Endothelial cell (in vitro differentiated cells): Measurements from ENCODE around the gene NECTIN1. TPM values are rescaled to one million over a fixed set of nuclear protein-coding genes. Genes with fewer than 3 reads are reported as not detected.

Experiments used
- DNase-seq: peaks from one replicate; pipeline ENCODE4 v3.0.0; 2021; ENCODE audit warnings: low spot score
- H3K27ac Mint-ChIP-seq: one replicate; pipeline ENCODE4 v1.8.0; 2021; ENCODE audit warnings: mixed read lengths, inconsistent platforms; ENCODE audit not compliant: unreplicated experiment
- H3K27me3 Mint-ChIP-seq: one replicate; pipeline ENCODE4 v1.8.0; 2021; ENCODE audit warnings: mild to moderate bottlenecking, moderate library complexity, mixed read lengths, inconsistent platforms; ENCODE audit not compliant: unreplicated experiment
- H3K36me3 Mint-ChIP-seq: one replicate; pipeline ENCODE4 v1.8.0; 2021; ENCODE audit warnings: mild to moderate bottlenecking, low read depth, mixed read lengths, inconsistent platforms; ENCODE audit not compliant: unreplicated experiment
- H3K4me1 Mint-ChIP-seq: one replicate; pipeline ENCODE4 v1.8.0; 2021; ENCODE audit warnings: mild to moderate bottlenecking, mixed read lengths, inconsistent platforms; ENCODE audit not compliant: unreplicated experiment
- H3K4me3 Mint-ChIP-seq: one replicate; pipeline ENCODE4 v1.8.0; 2021; ENCODE audit warnings: mild to moderate bottlenecking, mixed read lengths, inconsistent platforms; ENCODE audit not compliant: unreplicated experiment
- H3K9me3 Mint-ChIP-seq: one replicate; pipeline ENCODE4 v1.8.0; 2021; ENCODE audit warnings: mixed read lengths, inconsistent platforms; ENCODE audit not compliant: unreplicated experiment
- total RNA-seq: library from RNA; stranded (reverse); fragmentation: NEBNext Ultra II Directional; extraction: Animal tissue kit (Norgen Biotek cat#: 25700); gene quantifications from one replicate; pipeline ENCODE4 v1.2.1, GENCODE V29; 2021; ENCODE audit not compliant: unreplicated experiment
- TF ChIP-seq, protein P1 (sequence below): fragments of 200-600 bp; sonication (generic); IDR thresholded peaks from one replicate; pipeline ENCODE4 v1.5.0; 2021; ENCODE audit warnings: antibody characterized with exemption; ENCODE audit not compliant: unreplicated experiment

The NECTIN1 gene
- total RNA-seq, 1 donor from 2014 or later: 17.9 TPM

GRCh38 chr11:119689302-119689701 lies 39.7 kb downstream of the NECTIN1 start:
- TF ChIP-seq, protein P1, sequence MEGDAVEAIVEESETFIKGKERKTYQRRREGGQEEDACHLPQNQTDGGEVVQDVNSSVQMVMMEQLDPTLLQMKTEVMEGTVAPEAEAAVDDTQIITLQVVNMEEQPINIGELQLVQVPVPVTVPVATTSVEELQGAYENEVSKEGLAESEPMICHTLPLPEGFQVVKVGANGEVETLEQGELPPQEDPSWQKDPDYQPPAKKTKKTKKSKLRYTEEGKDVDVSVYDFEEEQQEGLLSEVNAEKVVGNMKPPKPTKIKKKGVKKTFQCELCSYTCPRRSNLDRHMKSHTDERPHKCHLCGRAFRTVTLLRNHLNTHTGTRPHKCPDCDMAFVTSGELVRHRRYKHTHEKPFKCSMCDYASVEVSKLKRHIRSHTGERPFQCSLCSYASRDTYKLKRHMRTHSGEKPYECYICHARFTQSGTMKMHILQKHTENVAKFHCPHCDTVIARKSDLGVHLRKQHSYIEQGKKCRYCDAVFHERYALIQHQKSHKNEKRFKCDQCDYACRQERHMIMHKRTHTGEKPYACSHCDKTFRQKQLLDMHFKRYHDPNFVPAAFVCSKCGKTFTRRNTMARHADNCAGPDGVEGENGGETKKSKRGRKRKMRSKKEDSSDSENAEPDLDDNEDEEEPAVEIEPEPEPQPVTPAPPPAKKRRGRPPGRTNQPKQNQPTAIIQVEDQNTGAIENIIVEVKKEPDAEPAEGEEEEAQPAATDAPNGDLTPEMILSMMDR: no peak
- H3K4me3 Mint-ChIP-seq: no peak overlapping the region
- peaks cover 26% of the 10 kb centered on the region for H3K4me1 Mint-ChIP-seq
- DNase-seq: no peak
- H3K9me3 Mint-ChIP-seq: no peaks in the 10 kb centered on the region
- no peaks in the 10 kb centered on the region for H3K36me3 Mint-ChIP-seq
- peaks cover 7% of the 10 kb centered on the region for H3K27me3 Mint-ChIP-seq
- H3K27ac Mint-ChIP-seq: no peak overlapping the region

- TF ChIP-seq, protein P1: no peak
- peaks cover 7% of the 10 kb centered on the region for H3K27me3 Mint-ChIP-seq
- no peak overlapping the region for H3K4me3 Mint-ChIP-seq
- no peak for DNase-seq
- peaks cover 35% of the 10 kb centered on the region for H3K4me1 Mint-ChIP-seq
- H3K27ac Mint-ChIP-seq: no peak overlapping the region
- H3K36me3 Mint-ChIP-seq: no peaks in the 10 kb centered on the region
- no peaks in the 10 kb centered on the region for H3K9me3 Mint-ChIP-seq
Measured at GRCh38 chr11:119688356-119688755, 40.6 kb downstream of the NECTIN1 start.

DNA sequence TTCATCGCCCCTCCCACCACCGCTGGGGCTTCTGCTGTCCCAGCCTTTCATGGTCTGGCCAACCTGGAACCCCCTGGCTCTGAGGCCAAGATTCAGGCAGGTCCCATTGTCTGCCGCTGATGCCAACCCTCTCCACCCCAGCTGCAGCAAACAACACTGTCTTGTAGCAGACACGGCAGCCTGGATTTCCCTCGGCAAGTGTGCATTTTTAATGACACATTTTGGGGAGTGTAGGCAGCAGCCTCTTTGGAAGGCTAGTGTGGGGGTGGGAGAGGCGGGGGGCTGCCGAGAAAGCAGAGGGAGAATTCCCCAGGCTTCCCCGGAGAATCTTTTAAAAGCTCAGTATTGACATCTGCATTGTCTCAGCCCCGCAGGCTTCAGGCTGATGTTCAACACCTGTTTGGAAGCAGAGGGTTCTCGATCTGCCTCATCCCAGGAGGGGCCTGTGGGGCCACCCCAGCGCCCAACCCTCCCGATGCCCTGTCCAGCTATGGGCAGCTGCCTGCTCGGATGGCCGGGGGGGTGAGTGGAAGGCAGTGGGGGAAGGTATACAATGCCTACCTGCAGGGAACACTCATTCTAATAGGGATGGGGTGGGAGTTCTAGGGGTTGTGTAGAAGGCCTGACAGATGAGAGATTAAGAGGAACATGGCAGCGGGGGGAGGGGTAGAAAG lies 41.5 kb downstream of the NECTIN1 start:
- Mint-ChIP-seq H3K36me3 (no peaks in the 10 kb centered on the region), H3K9me3 (no peaks in the 10 kb centered on the region), H3K4me3 (no peak overlapping the region), H3K27me3 (peaks cover 12% of the 10 kb centered on the region), H3K27ac (no peak overlapping the region), H3K4me1 (peaks cover 42% of the 10 kb centered on the region)
- TF ChIP-seq, protein P1: no peak
- no peak for DNase-seq

- Mint-ChIP-seq H3K9me3 (no peaks in the 10 kb centered on the region), H3K4me3 (no peak overlapping the region), H3K4me1 (peaks cover 42% of the 10 kb centered on the region)
Measured at GRCh38 chr11:119686177-119686882, 42.7 kb downstream of the NECTIN1 start.

More at GRCh38 chr11:119686177-119686882, 42.7 kb downstream of the NECTIN1 start:
- Mint-ChIP-seq H3K27me3 (peaks cover 12% of the 10 kb centered on the region), H3K27ac (peak overlapping the region; percentile 7), H3K36me3 (no peaks in the 10 kb centered on the region)
- TF ChIP-seq, protein P1: no peak
- no peak for DNase-seq
